Measurements from ENCODE around the gene SPATA20. TPM values are rescaled to one million over a fixed set of nuclear protein-coding genes. Genes with fewer than 3 reads are reported as not detected.
A peak's percentile ranks its signal among the peaks of the same experiment; 100 is the strongest.

The SPATA20 gene
- total and polyA plus RNA-seq, 9 donors: 24.4 to 37.6 (median 32.5) TPM

DNA sequence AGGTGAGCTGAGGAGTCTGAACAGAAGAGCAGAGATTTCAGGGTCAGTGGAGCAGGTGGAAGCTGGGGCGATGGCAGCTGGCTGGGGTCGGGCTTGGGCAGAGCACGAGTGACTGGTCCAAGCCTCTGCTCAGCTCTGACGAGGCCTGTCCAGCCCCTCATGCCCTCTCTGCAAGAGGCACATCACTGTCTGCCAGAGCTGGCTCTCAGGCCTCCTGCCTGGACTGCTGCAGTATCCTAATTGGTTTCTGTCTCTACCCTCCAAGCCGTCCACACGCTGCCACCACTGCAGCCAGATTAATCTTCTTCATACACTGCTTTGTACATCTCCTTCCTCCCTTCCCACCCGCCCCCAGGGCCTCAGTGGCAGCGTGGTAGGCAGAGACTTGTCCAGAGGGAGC lies 38.9 kb downstream of the SPATA20 start:
- H3K4me1 ChIP-seq (ENCODE audit: control insufficient read depth, insufficient read depth, low read length): peaks cover 67% of the 10 kb centered on the region
- H3K4me3 ChIP-seq (ENCODE audit: low read length): no peak overlapping the region
- no peaks in the 10 kb centered on the region for H3K36me3 ChIP-seq (ENCODE audit: control insufficient read depth, insufficient read depth, low read length)
- peaks cover 2% of the 10 kb centered on the region for H3K27me3 ChIP-seq (ENCODE audit: control insufficient read depth, insufficient read depth, low read length)
- DNase-seq: no peak
- no peaks in the 10 kb centered on the region for H3K9me3 ChIP-seq (replicated peaks; ENCODE audit: control insufficient read depth, low read depth, low read length)
- WGBS (ENCODE audit: insufficient coverage): 66% methylated on average over 8 of the region's 8 CpGs
- no peak overlapping the region for H3K27ac ChIP-seq (ENCODE audit: low read length)

DNA sequence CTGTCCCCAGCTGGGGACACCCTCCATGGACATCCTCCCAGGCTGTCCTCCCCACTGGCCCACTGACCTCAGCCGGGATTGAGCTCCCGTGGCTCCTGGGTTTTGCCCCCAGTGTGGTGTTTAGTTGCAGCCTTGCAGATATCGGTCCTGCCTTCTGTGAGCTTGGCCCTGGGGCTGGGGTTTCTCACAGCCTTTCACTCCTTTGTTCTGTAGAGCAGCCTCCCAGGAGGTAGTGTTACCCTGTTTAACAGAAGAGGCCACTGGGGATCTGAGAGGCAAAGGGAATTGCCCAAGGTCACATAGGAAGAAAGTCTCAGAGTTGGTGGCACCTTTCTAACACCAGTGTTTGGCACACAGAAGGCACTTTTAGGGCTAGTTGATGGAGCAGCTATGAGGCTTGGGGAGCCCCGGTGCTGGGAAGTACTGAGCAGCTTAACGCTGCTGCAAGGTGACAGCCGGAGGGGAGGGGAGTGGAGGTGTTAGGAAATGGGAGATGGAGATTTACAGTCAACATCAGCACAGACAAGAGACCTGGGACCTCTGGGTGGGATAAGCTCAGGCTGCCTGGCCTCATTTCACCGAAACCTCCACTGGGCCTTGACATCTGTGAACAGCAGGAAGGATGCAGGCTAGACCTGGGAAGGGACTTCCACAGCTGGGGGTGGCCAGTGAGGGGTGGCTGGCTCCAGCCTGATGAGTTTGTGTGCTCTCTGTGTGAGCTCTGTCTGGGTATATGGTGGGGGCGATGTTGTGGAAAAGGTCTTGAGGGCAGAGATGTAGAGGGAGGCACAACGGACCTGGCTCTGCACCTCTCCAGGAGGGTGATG lies 39.7 kb downstream of the SPATA20 start:
- H3K36me3 ChIP-seq (ENCODE audit: control insufficient read depth, insufficient read depth, low read length): no peaks in the 10 kb centered on the region
- H3K9me3 ChIP-seq (replicated peaks; ENCODE audit: control insufficient read depth, low read depth, low read length): no peaks in the 10 kb centered on the region
- 93% methylated on average over 5 of the region's 9 CpGs for WGBS (ENCODE audit: insufficient coverage)
- H3K4me1 ChIP-seq (ENCODE audit: control insufficient read depth, insufficient read depth, low read length): peaks cover 73% of the 10 kb centered on the region
- peaks cover 2% of the 10 kb centered on the region for H3K27me3 ChIP-seq (ENCODE audit: control insufficient read depth, insufficient read depth, low read length)
- no peak overlapping the region for H3K27ac ChIP-seq (ENCODE audit: low read length)
- no peak overlapping the region for H3K4me3 ChIP-seq (ENCODE audit: low read length)
- no peak for DNase-seq

DNA sequence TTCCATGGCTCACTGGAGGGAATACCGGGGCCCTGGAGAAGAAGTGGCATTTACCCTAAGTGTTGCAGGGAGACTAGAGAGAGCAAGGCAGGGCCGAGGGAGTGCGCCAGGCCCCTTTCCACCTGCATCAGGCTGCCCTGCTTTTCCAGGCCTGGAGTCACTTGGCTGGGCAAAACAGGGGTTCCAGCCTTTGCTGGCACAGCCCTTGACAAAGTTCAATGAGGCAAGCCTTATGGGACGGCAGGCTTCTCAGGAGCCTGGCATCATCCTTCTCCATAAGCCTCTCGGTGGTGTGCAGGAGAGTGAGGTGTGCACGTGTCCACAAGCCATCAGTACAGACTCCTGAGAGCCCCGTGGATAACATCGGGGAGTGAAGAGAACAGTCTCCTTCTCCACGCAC lies 40.6 kb downstream of the SPATA20 start:
- H3K27me3 ChIP-seq (ENCODE audit: control insufficient read depth, insufficient read depth, low read length): peaks cover 2% of the 10 kb centered on the region
- H3K4me3 ChIP-seq (ENCODE audit: low read length): no peak overlapping the region
- no peak for DNase-seq
- H3K4me1 ChIP-seq (ENCODE audit: control insufficient read depth, insufficient read depth, low read length): peaks cover 73% of the 10 kb centered on the region
- H3K36me3 ChIP-seq (ENCODE audit: control insufficient read depth, insufficient read depth, low read length): no peaks in the 10 kb centered on the region
- WGBS (ENCODE audit: insufficient coverage): 20% methylated on average over 1 of the region's 9 CpGs
- H3K27ac ChIP-seq (ENCODE audit: low read length): no peak overlapping the region
- H3K9me3 ChIP-seq (replicated peaks; ENCODE audit: control insufficient read depth, low read depth, low read length): no peaks in the 10 kb centered on the region

DNA sequence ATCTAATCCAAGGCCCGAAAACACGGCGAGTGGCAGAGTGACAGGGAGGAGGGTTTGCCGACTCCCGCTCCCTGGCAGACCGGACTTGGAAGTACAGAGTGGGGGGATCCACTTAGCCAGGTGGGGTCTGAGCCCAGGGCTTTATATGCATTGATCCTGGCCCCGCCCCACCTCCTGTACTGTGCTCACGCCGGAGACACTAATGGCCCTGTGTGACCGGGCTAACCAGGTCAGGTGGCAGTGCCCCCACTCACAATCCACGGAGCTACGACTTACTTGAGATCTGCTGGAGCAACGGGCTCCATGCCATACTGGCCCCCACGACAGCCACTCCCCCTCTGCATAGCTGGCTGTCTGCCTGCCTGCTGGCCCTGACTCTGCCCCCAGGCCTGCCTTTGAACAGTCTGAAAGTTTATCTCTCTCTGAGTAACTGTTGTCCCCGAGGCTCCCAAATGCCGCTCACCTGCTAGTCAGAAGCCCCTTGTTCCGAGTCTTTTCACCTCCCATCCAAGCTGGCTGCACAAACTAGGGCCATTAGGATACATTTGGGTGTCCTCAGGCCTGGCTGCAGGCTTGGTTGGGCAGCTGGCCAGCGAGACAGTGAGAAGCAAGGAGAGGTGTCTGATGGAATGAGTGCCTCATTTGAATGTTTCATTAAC lies 41.5 kb downstream of the SPATA20 start:
- peak; percentile 45 for DNase-seq
- no peaks in the 10 kb centered on the region for H3K9me3 ChIP-seq (replicated peaks; ENCODE audit: control insufficient read depth, low read depth, low read length)
- H3K4me1 ChIP-seq (ENCODE audit: control insufficient read depth, insufficient read depth, low read length): peaks cover 76% of the 10 kb centered on the region
- 42% methylated on average over 14 of the region's 18 CpGs for WGBS (ENCODE audit: insufficient coverage)
- no peak overlapping the region for H3K4me3 ChIP-seq (ENCODE audit: low read length)
- no peaks in the 10 kb centered on the region for H3K36me3 ChIP-seq (ENCODE audit: control insufficient read depth, insufficient read depth, low read length)
- peaks cover 3% of the 10 kb centered on the region for H3K27me3 ChIP-seq (ENCODE audit: control insufficient read depth, insufficient read depth, low read length)
- H3K27ac ChIP-seq (ENCODE audit: low read length): peak overlapping the region; percentile 13

DNA sequence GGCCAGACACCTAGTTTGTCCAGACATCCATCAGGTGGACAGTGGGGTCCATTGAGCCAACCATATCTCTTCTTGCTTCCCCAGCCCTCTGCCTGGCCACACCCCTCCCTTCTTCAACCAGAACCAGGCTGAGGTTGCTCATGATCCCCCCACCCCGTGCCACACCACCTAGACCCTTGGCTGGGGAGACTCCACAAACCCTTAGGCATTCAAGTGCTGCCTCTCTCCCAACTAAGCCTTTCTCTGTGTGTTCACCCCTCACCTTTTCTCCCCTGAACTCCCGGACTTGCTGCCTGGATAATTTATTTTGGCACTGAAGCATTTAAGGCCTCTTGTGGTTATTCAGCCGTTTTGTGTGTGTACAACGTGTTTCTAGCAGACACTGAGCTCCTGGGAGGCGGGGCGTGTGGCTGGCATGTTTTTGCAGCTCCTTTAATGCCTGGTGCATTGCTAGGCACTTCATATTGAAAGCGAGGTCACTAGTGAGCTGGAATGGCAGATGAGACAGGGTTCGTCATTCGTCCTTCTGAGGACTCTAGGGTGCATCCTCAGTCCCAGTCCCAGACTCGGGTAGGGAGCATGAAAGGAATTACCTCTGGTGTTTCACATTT lies 42.2 kb downstream of the SPATA20 start:
- Histone ChIP-seq H3K4me1 (ENCODE audit: control insufficient read depth, insufficient read depth, low read length) (peaks cover 75% of the 10 kb centered on the region), H3K9me3 (replicated peaks; ENCODE audit: control insufficient read depth, low read depth, low read length) (no peaks in the 10 kb centered on the region), H3K36me3 (ENCODE audit: control insufficient read depth, insufficient read depth, low read length) (no peaks in the 10 kb centered on the region), H3K27ac (ENCODE audit: low read length) (peak overlapping the region; percentile 13), H3K27me3 (ENCODE audit: control insufficient read depth, insufficient read depth, low read length) (peaks cover 3% of the 10 kb centered on the region), H3K4me3 (ENCODE audit: low read length) (no peak overlapping the region)
- DNase-seq: no peak
- 42% methylated on average over 9 of the region's 10 CpGs for WGBS (ENCODE audit: insufficient coverage)

DNA sequence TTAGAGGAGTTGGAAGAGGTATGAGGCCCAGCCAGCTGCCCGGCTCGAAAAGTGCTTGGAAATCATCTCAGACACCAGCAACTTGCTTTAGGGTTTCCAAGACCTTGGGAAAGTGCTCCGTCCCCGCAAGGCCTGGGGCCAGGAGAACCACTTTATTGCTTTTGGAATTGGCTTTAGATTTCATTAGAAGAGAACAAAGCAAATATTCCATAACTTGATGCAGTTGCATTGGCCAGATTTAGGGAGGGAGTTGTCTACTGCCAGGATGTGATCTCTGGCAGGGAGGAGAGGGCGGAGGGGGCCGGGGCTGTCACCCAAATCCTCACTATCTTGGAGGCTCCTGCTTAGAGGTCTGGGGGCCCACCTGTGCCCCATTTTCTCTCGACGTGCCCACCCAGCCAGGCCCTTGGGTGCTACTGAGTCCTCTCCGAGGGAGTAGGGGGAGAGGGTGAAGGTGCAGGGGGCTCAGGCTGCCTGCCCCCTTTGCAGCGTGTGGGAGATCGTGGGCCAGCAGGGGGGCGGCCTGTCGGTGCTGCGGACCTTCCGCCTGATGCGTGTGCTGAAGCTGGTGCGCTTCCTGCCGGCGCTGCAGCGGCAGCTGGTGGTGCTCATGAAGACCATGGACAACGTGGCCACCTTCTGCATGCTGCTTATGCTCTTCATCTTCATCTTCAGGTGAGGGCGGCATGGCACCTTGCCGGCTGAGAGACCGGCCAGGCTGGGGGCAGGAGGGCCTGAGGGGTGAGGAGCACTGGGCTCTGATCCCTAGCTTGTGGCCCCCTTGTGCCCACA lies 44.2 kb downstream of the SPATA20 start:
- Histone ChIP-seq H3K27ac (ENCODE audit: low read length) (no peak overlapping the region), H3K4me1 (ENCODE audit: control insufficient read depth, insufficient read depth, low read length) (peaks cover 69% of the 10 kb centered on the region), H3K27me3 (ENCODE audit: control insufficient read depth, insufficient read depth, low read length) (peaks cover 8% of the 10 kb centered on the region), H3K4me3 (ENCODE audit: low read length) (no peak overlapping the region), H3K36me3 (ENCODE audit: control insufficient read depth, insufficient read depth, low read length) (no peaks in the 10 kb centered on the region), H3K9me3 (replicated peaks; ENCODE audit: control insufficient read depth, low read depth, low read length) (no peaks in the 10 kb centered on the region)
- peak; percentile 71 for DNase-seq
- 85% methylated on average over 15 of the region's 24 CpGs for WGBS (ENCODE audit: insufficient coverage)

DNA sequence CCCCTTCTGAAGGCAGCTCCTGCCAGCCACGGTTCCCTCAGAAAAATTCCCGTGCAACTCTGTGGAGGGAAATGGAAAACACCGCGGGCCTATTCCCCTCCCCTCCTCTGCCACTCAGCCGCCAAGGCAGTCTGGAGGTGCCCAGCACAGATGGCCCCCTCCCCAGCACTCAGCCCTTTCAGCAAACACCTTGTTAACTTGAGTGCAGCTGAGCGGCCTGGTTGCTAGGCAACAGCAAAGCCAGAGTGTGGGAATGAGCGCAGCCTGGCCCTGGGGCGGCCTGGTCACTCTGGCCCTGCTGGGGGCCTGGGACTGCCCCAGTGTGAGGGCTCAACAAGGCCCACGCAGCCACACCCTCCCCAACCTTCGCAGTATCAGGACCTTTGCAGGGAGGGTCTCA lies 46.3 kb downstream of the SPATA20 start:
- DNase-seq: no peak
- no peak overlapping the region for H3K4me3 ChIP-seq (ENCODE audit: low read length)
- H3K36me3 ChIP-seq (ENCODE audit: control insufficient read depth, insufficient read depth, low read length): no peaks in the 10 kb centered on the region
- H3K27ac ChIP-seq (ENCODE audit: low read length): no peak overlapping the region
- WGBS (ENCODE audit: insufficient coverage): 55% methylated on average over 4 of the region's 10 CpGs
- H3K27me3 ChIP-seq (ENCODE audit: control insufficient read depth, insufficient read depth, low read length): peaks cover 8% of the 10 kb centered on the region
- H3K9me3 ChIP-seq (replicated peaks; ENCODE audit: control insufficient read depth, low read depth, low read length): no peaks in the 10 kb centered on the region
- H3K4me1 ChIP-seq (ENCODE audit: control insufficient read depth, insufficient read depth, low read length): peaks cover 58% of the 10 kb centered on the region

DNA sequence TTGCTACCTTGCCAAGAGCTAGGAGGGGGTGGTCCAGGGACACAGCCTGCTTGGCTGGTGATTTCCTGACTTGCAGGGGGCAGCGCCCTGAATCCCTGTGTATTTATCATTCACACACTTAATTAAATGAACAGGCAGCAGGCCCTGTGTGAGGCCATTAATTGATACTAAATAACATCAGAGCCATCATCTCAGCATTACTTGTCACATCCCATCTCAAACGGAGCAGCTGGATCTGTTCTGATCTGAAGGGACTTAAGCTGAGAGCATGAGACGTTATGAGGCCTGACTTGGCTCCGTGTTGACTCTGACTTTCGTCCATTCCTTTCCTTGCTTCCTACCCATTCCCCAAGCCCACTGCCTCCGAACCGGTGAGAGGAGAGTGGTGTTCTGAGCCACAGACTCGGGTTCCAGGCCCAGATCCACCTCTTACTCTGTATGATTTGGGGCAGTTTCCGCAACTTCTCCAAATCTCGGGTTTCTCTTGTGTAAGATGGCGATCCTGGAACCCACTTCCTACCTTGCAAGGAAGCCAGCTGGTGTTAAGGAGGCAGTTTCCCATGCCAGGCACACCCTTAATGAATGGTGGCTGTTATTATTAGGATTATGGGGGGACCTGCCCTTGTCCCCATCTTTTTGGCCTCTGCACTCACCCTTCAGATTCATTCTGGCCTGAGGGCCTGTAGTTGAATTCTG lies 47.3 kb downstream of the SPATA20 start:
- peaks cover 8% of the 10 kb centered on the region for H3K27me3 ChIP-seq (ENCODE audit: control insufficient read depth, insufficient read depth, low read length)
- 100% methylated on average over 1 of the region's 11 CpGs for WGBS (ENCODE audit: insufficient coverage)
- no peak overlapping the region for H3K4me3 ChIP-seq (ENCODE audit: low read length)
- no peaks in the 10 kb centered on the region for H3K9me3 ChIP-seq (replicated peaks; ENCODE audit: control insufficient read depth, low read depth, low read length)
- no peaks in the 10 kb centered on the region for H3K36me3 ChIP-seq (ENCODE audit: control insufficient read depth, insufficient read depth, low read length)
- DNase-seq: no peak
- H3K4me1 ChIP-seq (ENCODE audit: control insufficient read depth, insufficient read depth, low read length): peaks cover 48% of the 10 kb centered on the region
- no peak overlapping the region for H3K27ac ChIP-seq (ENCODE audit: low read length)

DNA sequence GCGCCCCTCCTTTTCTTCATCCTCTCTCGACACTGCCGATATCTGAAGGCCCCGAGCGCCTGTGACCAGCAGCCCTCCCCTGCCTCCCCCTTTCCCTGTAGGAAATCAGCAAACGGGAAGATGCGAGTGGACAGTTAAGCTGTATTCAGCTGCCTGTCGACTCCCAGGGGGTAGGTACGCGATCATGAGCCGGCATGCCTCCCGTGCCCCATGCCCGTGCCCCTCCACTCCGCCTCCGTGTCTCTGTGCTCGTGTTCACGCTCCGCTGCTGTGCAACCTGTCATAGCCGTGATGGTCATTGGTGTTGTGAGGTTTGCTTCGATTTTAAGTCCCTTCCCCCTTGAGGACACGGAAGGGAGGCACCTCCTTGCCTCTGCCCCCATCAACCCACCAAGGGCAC lies 47.9 kb downstream of the SPATA20 start:
- peaks cover 42% of the 10 kb centered on the region for H3K4me1 ChIP-seq (ENCODE audit: control insufficient read depth, insufficient read depth, low read length)
- peaks cover 8% of the 10 kb centered on the region for H3K27me3 ChIP-seq (ENCODE audit: control insufficient read depth, insufficient read depth, low read length)
- H3K4me3 ChIP-seq (ENCODE audit: low read length): no peak overlapping the region
- H3K36me3 ChIP-seq (ENCODE audit: control insufficient read depth, insufficient read depth, low read length): no peaks in the 10 kb centered on the region
- no peak for DNase-seq
- H3K27ac ChIP-seq (ENCODE audit: low read length): no peak overlapping the region
- H3K9me3 ChIP-seq (replicated peaks; ENCODE audit: control insufficient read depth, low read depth, low read length): no peaks in the 10 kb centered on the region
- 78% methylated on average over 7 of the region's 21 CpGs for WGBS (ENCODE audit: insufficient coverage)
